GM12892 (cell line): ENCODE measurements around the gene AP3D1.
A peak's percentile ranks its signal among the peaks of the same experiment; 100 is the strongest.

Experiments used
- POLR2A ChIP-seq: IDR thresholded peaks from 2 replicates; pipeline ENCODE4 v1.6.1; 2011; ENCODE audit warnings: low read depth, low read length, control low read depth
- POLR2AphosphoS5 ChIP-seq: IDR thresholded peaks from 2 replicates; pipeline ENCODE4 v1.6.1; 2011; ENCODE audit warnings: low read depth, low read length, control low read depth

DNA sequence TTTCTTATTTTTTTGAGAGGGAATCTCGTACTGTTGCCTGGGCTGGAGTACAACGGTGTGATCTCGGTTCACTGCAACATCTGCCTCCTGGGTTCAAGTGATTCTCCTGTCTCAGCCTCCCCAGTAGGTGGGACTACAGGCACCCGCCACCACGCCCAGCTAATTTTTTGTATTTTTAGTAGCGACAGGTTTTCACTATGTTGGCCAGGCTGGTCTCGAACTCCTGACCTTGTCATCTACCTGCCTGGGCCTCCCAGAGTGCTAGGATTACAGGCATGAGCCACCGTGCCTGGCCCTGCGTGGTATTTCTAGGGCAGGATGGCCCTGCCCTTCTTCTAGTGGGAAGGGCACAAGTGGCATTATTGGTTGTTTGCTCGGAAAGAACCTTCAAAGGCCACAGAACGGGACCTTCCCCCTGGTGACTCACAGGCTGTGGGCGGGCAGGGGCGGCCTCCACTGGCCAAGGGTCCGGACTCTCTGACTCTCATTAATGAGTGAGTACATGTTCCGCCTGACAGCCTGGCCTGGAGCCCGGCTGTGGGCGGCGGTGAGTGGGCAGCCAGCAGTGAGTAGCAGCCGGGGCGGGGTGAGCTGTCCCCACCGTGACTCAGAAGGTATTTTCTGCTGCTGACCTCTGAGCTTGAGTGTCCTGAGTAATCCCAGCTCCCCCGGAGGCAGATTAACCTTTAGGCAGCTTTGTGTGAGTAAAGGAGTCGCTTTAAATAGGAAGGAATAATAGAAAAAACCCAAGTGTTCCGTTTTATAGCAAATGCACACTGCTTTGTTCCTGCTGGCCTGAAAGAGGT, 17.5 kb upstream of the AP3D1 start:
- TF ChIP-seq POLR2AphosphoS5 (peak; percentile 56), POLR2A (peak; percentile 68; the same call in 1 of the 2 replicates)
